Sigmoid colon (tissue), 7 donors: ENCODE results near the gene CASP12. TPM values are rescaled to one million over a fixed set of nuclear protein-coding genes. Genes with fewer than 3 reads are reported as not detected.

Source experiments
- DNase-seq: peaks from one replicate; pipeline ENCODE4 v3.0.0-alpha.2; 2019
- H3K27ac ChIP-seq, 4 donors: fragments of 200-600 bp; sonication (generic); one replicate each; pipeline ENCODE4 v1.5.1; 2016 to 2019; ENCODE audit warnings: mild to moderate bottlenecking in 1 of 4
- H3K27me3 ChIP-seq, 3 donors: fragments of 200-600 bp; sonication (generic); one replicate each; pipeline ENCODE4 v1.5.1; 2019; ENCODE audit warnings: mild to moderate bottlenecking in 1 of 3
- H3K36me3 ChIP-seq, 4 donors: fragments of 200-600 bp; sonication (generic); one replicate each; pipeline ENCODE4 v1.5.1; 2016 to 2019
- H3K4me1 ChIP-seq, 4 donors: fragments of 200-600 bp; sonication (generic); one replicate each; pipeline ENCODE4 v1.5.1; 2017 to 2019
- H3K4me3 ChIP-seq, 4 donors: fragments of 200-600 bp; sonication (generic); one replicate each; pipeline ENCODE4 v1.5.1; 2017 to 2019; ENCODE audit warnings: mild to moderate bottlenecking in 2 of 4, moderate library complexity in 1 of 4
- H3K9me3 ChIP-seq, 4 donors: fragments of 200-600 bp in 3 of 4; sonication (generic) in 3 of 4; one replicate each; pipeline versions ENCODE4 v1.5.1 to v1.6.1; 2013 to 2019
- CTCF ChIP-seq, 4 experiments: fragments of 450-650 bp in 3 of 4; fragments of 200-600 bp in 1 of 4; IDR thresholded peaks; one replicate each; pipeline ENCODE4 v1.5.1; 2016 to 2019; ENCODE audit warnings: antibody characterized with exemption in 4 of 4, mild to moderate bottlenecking in 3 of 4, moderate library complexity in 2 of 4
- EP300 ChIP-seq, 4 donors: sonication (generic); formaldehyde crosslinking; IDR thresholded peaks; one replicate each; pipeline ENCODE4 v1.6.1; 2017; ENCODE audit warnings: antibody characterized with exemption in 4 of 4
- POLR2A ChIP-seq, 2 donors: fragments of 450-650 bp; IDR thresholded peaks; one replicate each; pipeline ENCODE4 v1.6.1; 2016; ENCODE audit warnings: antibody characterized with exemption in 2 of 2, mild to moderate bottlenecking in 2 of 2, moderate library complexity in 2 of 2
- POLR2AphosphoS5 ChIP-seq, 4 donors: sonication (generic); formaldehyde crosslinking; IDR thresholded peaks; one replicate each; pipeline ENCODE4 v1.6.1; 2017; ENCODE audit warnings: antibody characterized with exemption in 4 of 4
- WGBS, 2 donors: extraction: QIAGEN DNeasy Blood & Tissue Kit; methylation state at CpG; one replicate each; pipeline ENCODE4 v1.1.7; 2013; 5-methylcytosine and 5-hydroxymethylcytosine counted together
- intact Hi-C: fragments of 100-400 bp; cut with DNase I; formaldehyde crosslinking; loops from one replicate; pipeline ENCODE4 v1.15.1; 2023
- polyA plus RNA-seq, 3 donors: library from polyadenylated mRNA; stranded (reverse); fragments of 200-250 nt; gene quantifications; one replicate each; pipeline ENCODE4 v1.2.3, GENCODE V29; 2013
- total RNA-seq, 4 donors: library from RNA; depleted of rRNA; stranded (reverse); fragments of >200 nt; gene quantifications; one replicate each; pipeline ENCODE4 v1.1.0, GENCODE V29; 2016
- donor health status: healthy with polysubstance abuse.
- donor health status: Bipolar disorder and iron deficiency.
- donor health status: healthy.

Gene CASP12
- total and polyA plus RNA-seq, 7 donors: 0.22 to 9.4 (median 2.2) TPM; not detected in 1

- WGBS, 2 donors: 63 to 71% methylated on average over 3 of the region's 3 CpGs
- Histone ChIP-seq H3K9me3 (no peaks in the 10 kb centered on the region), H3K4me1 (no peaks in the 10 kb centered on the region), H3K27me3 (no peaks in the 10 kb centered on the region), H3K36me3 (no peaks in the 10 kb centered on the region), H3K4me3 (no peak overlapping the region), H3K27ac (no peak overlapping the region)
- intact Hi-C loops: no loop called here
- TF ChIP-seq POLR2AphosphoS5 (IDR thresholded peaks at IDR 0.05): no peak
- no peak for TF ChIP-seq CTCF (IDR thresholded peaks at IDR 0.05)
- TF ChIP-seq EP300 (IDR thresholded peaks at IDR 0.05): no peak
- TF ChIP-seq POLR2A (IDR thresholded peaks at IDR 0.05): no peak
- no peak for DNase-seq
Measured at GRCh38 chr11:104881117-104881794, 17.0 kb downstream of the CASP12 start.

DNA sequence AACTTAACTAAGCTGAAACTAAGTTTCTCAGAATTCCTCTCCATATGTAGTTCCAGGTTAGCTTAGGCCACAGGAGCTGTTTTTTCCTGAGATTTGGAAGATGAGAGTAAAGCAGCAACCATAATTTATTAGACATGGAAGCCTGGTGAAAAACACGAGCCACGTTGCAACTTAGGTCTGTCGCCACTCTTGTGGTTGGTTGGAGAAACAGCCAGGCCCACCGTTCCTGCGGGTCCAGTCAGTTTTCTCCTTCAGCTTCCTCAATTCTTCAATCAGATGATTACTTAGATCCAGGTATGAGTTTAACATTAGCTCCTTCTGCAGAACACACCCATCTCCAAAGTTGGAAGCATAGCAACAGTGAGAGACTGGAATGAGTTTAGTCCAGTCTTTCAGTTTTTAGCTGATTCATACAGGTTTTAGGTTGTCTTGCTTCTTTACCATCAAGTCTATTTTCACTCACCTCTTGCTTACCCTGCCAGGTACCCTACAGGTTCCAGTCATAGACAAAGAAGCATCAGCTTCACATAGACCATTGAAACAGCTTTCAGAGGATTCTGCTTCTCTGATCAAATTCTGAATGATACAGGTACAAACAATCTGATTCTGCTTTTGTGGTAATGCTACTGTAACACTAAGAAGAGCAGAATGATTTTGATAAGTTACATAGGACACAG is 18.6 kb downstream of the CASP12 start:
- H3K4me1 ChIP-seq: no peaks in the 10 kb centered on the region
- no peaks in the 10 kb centered on the region for H3K27me3 ChIP-seq
- no peak overlapping the region for H3K4me3 ChIP-seq
- TF ChIP-seq POLR2A (IDR thresholded peaks at IDR 0.05): no peak
- no peak for TF ChIP-seq POLR2AphosphoS5 (IDR thresholded peaks at IDR 0.05)
- no peak for TF ChIP-seq CTCF (IDR thresholded peaks at IDR 0.05)
- no peak for TF ChIP-seq EP300 (IDR thresholded peaks at IDR 0.05)
- H3K9me3 ChIP-seq: no peaks in the 10 kb centered on the region
- intact Hi-C loops: no loop called here
- 91 to 92% methylated on average over 5 of the region's 5 CpGs for WGBS, 2 donors
- no peaks in the 10 kb centered on the region for H3K36me3 ChIP-seq
- no peak overlapping the region for H3K27ac ChIP-seq
- no peak for DNase-seq

GRCh38 chr11:104876861-104877431 is 21.3 kb downstream of the CASP12 start:
- Histone ChIP-seq H3K9me3 (no peaks in the 10 kb centered on the region), H3K4me3 (no peak overlapping the region), H3K4me1 (no peaks in the 10 kb centered on the region), H3K36me3 (no peaks in the 10 kb centered on the region), H3K27me3 (no peaks in the 10 kb centered on the region), H3K27ac (no peak overlapping the region)
- DNase-seq: no peak
- TF ChIP-seq EP300 (IDR thresholded peaks at IDR 0.05) (no peak), POLR2A (IDR thresholded peaks at IDR 0.05) (no peak), POLR2AphosphoS5 (IDR thresholded peaks at IDR 0.05) (no peak), CTCF (IDR thresholded peaks at IDR 0.05) (no peak)
- intact Hi-C loops: no loop called here
- WGBS, 2 donors: 50 to 83% methylated on average over 5 of the region's 5 CpGs

DNA sequence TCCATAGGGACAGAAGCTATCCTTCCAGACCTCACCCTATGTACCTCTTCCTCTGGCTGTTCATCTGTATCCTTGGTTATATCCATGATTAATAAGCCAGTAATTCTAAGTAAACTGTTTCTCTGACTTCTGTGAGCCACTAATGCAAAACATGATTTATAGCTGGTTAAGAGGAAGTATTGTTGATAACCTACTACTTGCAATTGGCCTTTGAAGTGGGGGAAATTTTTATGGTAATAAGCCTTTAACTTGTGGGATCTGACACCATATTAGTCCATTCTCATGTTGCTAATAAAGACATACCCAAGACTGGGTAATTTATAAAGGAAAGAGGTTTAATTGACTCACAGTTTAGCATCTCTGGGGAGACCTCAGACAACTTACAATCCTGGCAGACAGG is 21.9 kb downstream of the CASP12 start:
- Histone ChIP-seq H3K4me3 (no peak overlapping the region), H3K9me3 (no peaks in the 10 kb centered on the region), H3K27me3 (no peaks in the 10 kb centered on the region), H3K27ac (no peak overlapping the region), H3K36me3 (no peaks in the 10 kb centered on the region), H3K4me1 (no peaks in the 10 kb centered on the region)
- intact Hi-C loops: no loop called here
- TF ChIP-seq CTCF (IDR thresholded peaks at IDR 0.05) (no peak), POLR2A (IDR thresholded peaks at IDR 0.05) (no peak), POLR2AphosphoS5 (IDR thresholded peaks at IDR 0.05) (no peak), EP300 (IDR thresholded peaks at IDR 0.05) (no peak)
- no peak for DNase-seq
